ENCODE data around the gene FBXW12.
A peak's percentile ranks its signal among the peaks of the same experiment; 100 is the strongest.

Gene FBXW12

DNA sequence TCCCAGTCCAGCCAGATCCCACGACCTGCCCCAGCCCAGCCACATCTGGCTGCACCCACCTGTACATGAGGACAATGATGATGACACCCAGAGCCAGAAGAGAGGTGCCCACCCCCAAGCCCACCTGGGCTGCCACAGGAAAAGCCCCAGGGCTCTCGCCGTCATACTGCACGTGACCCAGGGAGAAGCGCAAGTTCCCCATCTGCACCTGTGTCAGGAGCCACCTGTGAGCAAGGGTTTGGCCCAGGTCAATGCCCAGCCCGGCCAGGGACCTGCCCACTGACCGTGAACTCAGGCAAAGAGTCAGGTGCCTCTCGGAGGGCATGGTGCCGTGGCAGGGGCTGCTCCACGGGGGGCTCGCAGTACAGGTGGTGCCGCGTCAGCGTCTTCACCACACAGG is 41.6 kb downstream of the FBXW12 start:
- H4K8ac ChIP-seq (ENCODE audit: low read depth, low read length), result no peak overlapping the region
- H4K91ac ChIP-seq (ENCODE audit: low read depth, low read length, poor library complexity), result no peak overlapping the region
- H3K27me3 ChIP-seq (ENCODE audit: control insufficient read depth in 3 of 3, insufficient read depth in 3 of 3, low read depth in 1 of 3, low read length in 3 of 3), result no peaks in the 10 kb centered on the region
- no peak overlapping the region for H2AK5ac ChIP-seq (ENCODE audit: low read depth, low read length)
- no peak overlapping the region for H2BK15ac ChIP-seq (ENCODE audit: low read length)
- no CpG with 5 or more reads among the region's 14 CpGs for WGBS, 2 donors (ENCODE audit: extremely low coverage in 2 of 2, insufficient read length in 2 of 2, insufficient replicate concordance in 1 of 2)
- DNase-seq (ENCODE audit: low spot score), result no peak
- H2BK12ac ChIP-seq (ENCODE audit: low read length), result no peak overlapping the region
- H3K79me1 ChIP-seq (ENCODE audit: low read depth, low read length), result peaks cover 24% of the 10 kb centered on the region
- H3K4me1 ChIP-seq (ENCODE audit: control insufficient read depth in 2 of 2, insufficient read depth in 1 of 2, low read depth in 1 of 2, low read length in 2 of 2), result no peaks in the 10 kb centered on the region
- H3K4me3 ChIP-seq (ENCODE audit: low read length in 2 of 2), result no peak overlapping the region
- no peaks in the 10 kb centered on the region for H3K9me3 ChIP-seq (replicated peaks in 1 of 2; ENCODE audit: control insufficient read depth in 2 of 2, insufficient read depth in 1 of 2, low read depth in 1 of 2, low read length in 2 of 2)
- H3K9ac ChIP-seq (ENCODE audit: low read depth, low read length, poor library complexity), result no peak overlapping the region
- peak overlapping the region; percentile 4 for H3K23ac ChIP-seq (ENCODE audit: low read depth, low read length, poor library complexity)
- H3K4me2 ChIP-seq (ENCODE audit: insufficient read depth, low read length, poor library complexity, severe bottlenecking), result no peak overlapping the region
- no peak overlapping the region for H3K14ac ChIP-seq (ENCODE audit: low read length)
- no peak overlapping the region for H2BK5ac ChIP-seq (ENCODE audit: low read length)
- no peak overlapping the region for H2AFZ ChIP-seq (ENCODE audit: low read length)
- peaks cover 96 to 100% of the 10 kb centered on the region in 2 donors for H3K36me3 ChIP-seq (replicated peaks in 1 of 2; ENCODE audit: control insufficient read depth in 2 of 2, insufficient read depth in 2 of 2, low read length in 2 of 2)
- H3K27ac ChIP-seq (replicated peaks; ENCODE audit: low read length), result no peak overlapping the region
- H3K18ac ChIP-seq (ENCODE audit: low read length), result no peak overlapping the region
- no peak overlapping the region for H2BK120ac ChIP-seq (ENCODE audit: low read depth, low read length)
- H3K4ac ChIP-seq (ENCODE audit: low read length), result no peak overlapping the region

DNA sequence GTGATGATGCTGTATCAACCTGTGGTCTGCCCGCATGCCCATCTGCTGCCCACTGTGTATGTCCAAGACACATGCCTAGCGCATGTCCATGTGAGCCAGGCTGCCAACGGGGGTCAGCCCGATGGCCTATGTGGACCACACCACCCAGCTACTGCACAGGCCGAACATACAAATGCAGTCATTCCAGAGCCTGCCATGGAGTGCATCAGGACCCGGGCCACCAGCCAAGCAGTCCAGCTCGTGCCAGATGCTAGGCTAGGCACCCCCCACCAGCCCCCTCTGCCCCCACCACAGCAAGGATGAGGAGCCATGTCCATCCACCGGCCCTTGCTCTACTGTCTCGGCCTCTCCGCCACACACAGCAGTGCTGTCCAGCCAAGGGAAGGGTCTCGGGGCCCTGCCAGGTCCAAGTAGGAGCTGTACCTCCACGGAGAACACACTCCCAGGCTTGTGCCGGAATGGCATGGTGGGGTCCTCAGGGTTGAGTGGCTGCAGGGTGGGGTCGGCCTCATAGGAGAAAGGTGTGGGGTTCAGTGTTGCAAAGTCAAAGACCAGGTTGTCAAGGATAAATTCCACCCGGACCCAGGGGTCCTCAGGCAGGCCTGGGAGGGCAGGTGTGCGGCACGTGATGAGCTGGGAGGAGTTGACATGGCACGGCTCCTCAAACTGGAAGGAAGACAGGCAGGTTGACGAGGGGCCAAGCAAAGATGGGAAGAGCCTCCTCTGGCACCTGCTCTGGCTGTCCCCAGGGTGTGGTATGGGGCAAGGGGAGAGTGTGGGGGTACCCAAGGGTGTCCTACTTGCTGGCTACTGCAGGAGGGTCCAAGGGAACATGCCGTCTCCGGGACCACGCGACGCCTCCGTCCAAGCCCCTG is 42.6 kb downstream of the FBXW12 start:
- peak overlapping the region in 1 of 2 donors; percentile 45 for H3K4me3 ChIP-seq (ENCODE audit: low read length in 2 of 2)
- H2AK5ac ChIP-seq (ENCODE audit: low read depth, low read length), result no peak overlapping the region
- H3K14ac ChIP-seq (ENCODE audit: low read length), result no peak overlapping the region
- H2BK120ac ChIP-seq (ENCODE audit: low read depth, low read length), result no peak overlapping the region
- H3K79me1 ChIP-seq (ENCODE audit: low read depth, low read length), result peaks cover 30% of the 10 kb centered on the region
- no CpG with 5 or more reads among the region's 25 CpGs for WGBS, 2 donors (ENCODE audit: extremely low coverage in 2 of 2, insufficient read length in 2 of 2, insufficient replicate concordance in 1 of 2)
- H2BK5ac ChIP-seq (ENCODE audit: low read length), result peak overlapping the region; percentile 39
- H3K27ac ChIP-seq (replicated peaks; ENCODE audit: low read length), result no peak overlapping the region
- peak overlapping the region; percentile 89 for H3K23ac ChIP-seq (ENCODE audit: low read depth, low read length, poor library complexity)
- DNase-seq (ENCODE audit: low spot score), result no peak
- no peaks in the 10 kb centered on the region for H3K4me1 ChIP-seq (ENCODE audit: control insufficient read depth in 2 of 2, insufficient read depth in 1 of 2, low read depth in 1 of 2, low read length in 2 of 2)
- H2BK15ac ChIP-seq (ENCODE audit: low read length), result no peak overlapping the region
- H3K4ac ChIP-seq (ENCODE audit: low read length), result no peak overlapping the region
- peak overlapping the region; percentile 65 for H4K8ac ChIP-seq (ENCODE audit: low read depth, low read length)
- H3K27me3 ChIP-seq (ENCODE audit: control insufficient read depth in 3 of 3, insufficient read depth in 3 of 3, low read depth in 1 of 3, low read length in 3 of 3), result no peaks in the 10 kb centered on the region
- no peak overlapping the region for H2BK12ac ChIP-seq (ENCODE audit: low read length)
- H3K4me2 ChIP-seq (ENCODE audit: insufficient read depth, low read length, poor library complexity, severe bottlenecking), result no peak overlapping the region
- H3K36me3 ChIP-seq (replicated peaks in 1 of 2; ENCODE audit: control insufficient read depth in 2 of 2, insufficient read depth in 2 of 2, low read length in 2 of 2), result peaks cover 97 to 100% of the 10 kb centered on the region in 2 donors
- H2AFZ ChIP-seq (ENCODE audit: low read length), result no peak overlapping the region
- peak overlapping the region; percentile 61 for H3K9ac ChIP-seq (ENCODE audit: low read depth, low read length, poor library complexity)
- no peaks in the 10 kb centered on the region for H3K9me3 ChIP-seq (replicated peaks in 1 of 2; ENCODE audit: control insufficient read depth in 2 of 2, insufficient read depth in 1 of 2, low read depth in 1 of 2, low read length in 2 of 2)
- H3K18ac ChIP-seq (ENCODE audit: low read length), result no peak overlapping the region
- no peak overlapping the region for H4K91ac ChIP-seq (ENCODE audit: low read depth, low read length, poor library complexity)

DNA sequence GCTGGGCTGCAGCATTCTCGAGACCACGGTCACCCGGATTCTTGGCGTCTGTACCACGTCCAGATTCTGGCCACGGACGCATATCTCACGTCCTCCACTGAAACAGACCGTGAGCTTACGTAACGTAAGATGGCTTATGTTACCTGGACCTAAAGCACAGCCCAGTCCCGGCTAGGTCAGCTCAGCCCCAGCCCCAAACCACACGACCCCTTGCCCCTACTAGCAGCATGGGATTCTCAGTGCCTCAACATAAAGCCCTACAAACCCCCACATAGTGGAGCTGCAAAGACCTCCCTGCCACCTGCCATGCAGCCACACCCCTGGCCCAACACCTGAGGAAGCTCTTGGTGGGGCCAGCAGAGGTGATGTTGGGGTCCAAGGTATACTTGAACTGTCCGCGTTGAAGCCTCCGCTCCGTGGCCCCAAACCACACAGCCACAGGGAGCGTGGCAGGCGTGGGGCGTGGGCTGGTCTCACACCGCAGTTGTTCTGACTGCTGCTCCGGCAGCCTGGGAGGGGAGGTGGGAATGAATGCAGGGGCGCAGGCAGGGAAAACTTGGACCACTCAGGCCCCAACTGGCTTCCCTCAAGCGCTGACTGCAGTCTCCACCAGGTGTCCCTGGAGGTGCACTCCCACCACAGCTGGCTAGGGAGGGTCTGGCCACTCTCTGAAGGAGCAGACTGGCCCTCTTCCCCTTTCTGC is 43.4 kb downstream of the FBXW12 start:
- H3K27ac ChIP-seq (replicated peaks; ENCODE audit: low read length), result no peak overlapping the region
- DNase-seq (ENCODE audit: low spot score), result no peak
- H3K4me3 ChIP-seq (ENCODE audit: low read length in 2 of 2), result peak overlapping the region in 1 of 2 donors; percentile 5
- no peak overlapping the region for H2BK15ac ChIP-seq (ENCODE audit: low read length)
- H3K18ac ChIP-seq (ENCODE audit: low read length), result no peak overlapping the region
- no peak overlapping the region for H4K91ac ChIP-seq (ENCODE audit: low read depth, low read length, poor library complexity)
- no peak overlapping the region for H3K14ac ChIP-seq (ENCODE audit: low read length)
- H3K4me1 ChIP-seq (ENCODE audit: control insufficient read depth in 2 of 2, insufficient read depth in 1 of 2, low read depth in 1 of 2, low read length in 2 of 2), result no peaks in the 10 kb centered on the region
- H3K9ac ChIP-seq (ENCODE audit: low read depth, low read length, poor library complexity), result no peak overlapping the region
- H3K79me1 ChIP-seq (ENCODE audit: low read depth, low read length), result peaks cover 32% of the 10 kb centered on the region
- H4K8ac ChIP-seq (ENCODE audit: low read depth, low read length), result peak overlapping the region; percentile 65
- H2BK120ac ChIP-seq (ENCODE audit: low read depth, low read length), result no peak overlapping the region
- H3K36me3 ChIP-seq (replicated peaks in 1 of 2; ENCODE audit: control insufficient read depth in 2 of 2, insufficient read depth in 2 of 2, low read length in 2 of 2), result peaks cover 97 to 99% of the 10 kb centered on the region in 2 donors
- WGBS, 2 donors (ENCODE audit: extremely low coverage in 2 of 2, insufficient read length in 2 of 2, insufficient replicate concordance in 1 of 2), result no CpG with 5 or more reads among the region's 24 CpGs
- no peak overlapping the region for H2BK12ac ChIP-seq (ENCODE audit: low read length)
- H3K9me3 ChIP-seq (replicated peaks in 1 of 2; ENCODE audit: control insufficient read depth in 2 of 2, insufficient read depth in 1 of 2, low read depth in 1 of 2, low read length in 2 of 2), result no peaks in the 10 kb centered on the region
- peak overlapping the region; percentile 89 for H3K23ac ChIP-seq (ENCODE audit: low read depth, low read length, poor library complexity)
- peak overlapping the region; percentile 39 for H2BK5ac ChIP-seq (ENCODE audit: low read length)
- H2AK5ac ChIP-seq (ENCODE audit: low read depth, low read length), result no peak overlapping the region
- no peak overlapping the region for H2AFZ ChIP-seq (ENCODE audit: low read length)
- H3K4me2 ChIP-seq (ENCODE audit: insufficient read depth, low read length, poor library complexity, severe bottlenecking), result no peak overlapping the region
- no peak overlapping the region for H3K4ac ChIP-seq (ENCODE audit: low read length)
- H3K27me3 ChIP-seq (ENCODE audit: control insufficient read depth in 3 of 3, insufficient read depth in 3 of 3, low read depth in 1 of 3, low read length in 3 of 3), result no peaks in the 10 kb centered on the region

DNA sequence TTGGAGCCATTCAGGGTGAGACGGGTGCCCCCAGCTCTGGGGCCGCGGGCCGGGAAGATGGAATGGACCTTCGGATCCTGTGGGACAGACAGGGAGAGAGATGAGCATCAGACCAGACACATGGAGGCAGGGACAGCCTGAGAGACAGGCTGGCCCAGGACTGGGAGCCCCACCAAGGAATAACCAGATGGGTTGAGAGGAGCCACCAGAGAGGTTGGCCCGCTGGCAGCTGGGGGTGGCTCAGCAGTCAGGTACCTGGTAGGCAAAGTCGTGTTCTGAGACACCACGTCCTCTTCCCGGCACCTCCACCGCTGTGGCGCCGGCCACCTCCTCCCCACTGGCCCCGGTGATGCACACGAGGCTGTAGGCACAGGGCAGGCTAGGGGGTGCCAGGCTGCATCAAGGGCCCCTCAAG is 44.1 kb downstream of the FBXW12 start:
- no peak overlapping the region for H3K14ac ChIP-seq (ENCODE audit: low read length)
- no peak overlapping the region for H2BK5ac ChIP-seq (ENCODE audit: low read length)
- no peak overlapping the region for H2AK5ac ChIP-seq (ENCODE audit: low read depth, low read length)
- H2BK15ac ChIP-seq (ENCODE audit: low read length), result no peak overlapping the region
- H3K79me1 ChIP-seq (ENCODE audit: low read depth, low read length), result peaks cover 36% of the 10 kb centered on the region
- no peaks in the 10 kb centered on the region for H3K9me3 ChIP-seq (replicated peaks in 1 of 2; ENCODE audit: control insufficient read depth in 2 of 2, insufficient read depth in 1 of 2, low read depth in 1 of 2, low read length in 2 of 2)
- H4K8ac ChIP-seq (ENCODE audit: low read depth, low read length), result peak overlapping the region; percentile 17
- H2BK12ac ChIP-seq (ENCODE audit: low read length), result no peak overlapping the region
- peaks cover 96 to 99% of the 10 kb centered on the region in 2 donors for H3K36me3 ChIP-seq (replicated peaks in 1 of 2; ENCODE audit: control insufficient read depth in 2 of 2, insufficient read depth in 2 of 2, low read length in 2 of 2)
- H2BK120ac ChIP-seq (ENCODE audit: low read depth, low read length), result no peak overlapping the region
- H2AFZ ChIP-seq (ENCODE audit: low read length), result no peak overlapping the region
- H3K4me3 ChIP-seq (ENCODE audit: low read length in 2 of 2), result peak overlapping the region in 1 of 2 donors; percentile 50
- H3K4me1 ChIP-seq (ENCODE audit: control insufficient read depth in 2 of 2, insufficient read depth in 1 of 2, low read depth in 1 of 2, low read length in 2 of 2), result no peaks in the 10 kb centered on the region
- no peak overlapping the region for H3K4me2 ChIP-seq (ENCODE audit: insufficient read depth, low read length, poor library complexity, severe bottlenecking)
- H3K27me3 ChIP-seq (ENCODE audit: control insufficient read depth in 3 of 3, insufficient read depth in 3 of 3, low read depth in 1 of 3, low read length in 3 of 3), result no peaks in the 10 kb centered on the region
- no peak overlapping the region for H3K4ac ChIP-seq (ENCODE audit: low read length)
- H3K18ac ChIP-seq (ENCODE audit: low read length), result no peak overlapping the region
- H3K9ac ChIP-seq (ENCODE audit: low read depth, low read length, poor library complexity), result no peak overlapping the region
- no CpG with 5 or more reads among the region's 14 CpGs for WGBS, 2 donors (ENCODE audit: extremely low coverage in 2 of 2, insufficient read length in 2 of 2, insufficient replicate concordance in 1 of 2)
- DNase-seq (ENCODE audit: low spot score), result no peak
- no peak overlapping the region for H4K91ac ChIP-seq (ENCODE audit: low read depth, low read length, poor library complexity)
- no peak overlapping the region for H3K23ac ChIP-seq (ENCODE audit: low read depth, low read length, poor library complexity)
- H3K27ac ChIP-seq (replicated peaks; ENCODE audit: low read length), result no peak overlapping the region
